ENCODE results near the gene CFAP100. TPM values are rescaled to one million over a fixed set of nuclear protein-coding genes. Genes with fewer than 3 reads are reported as not detected.

CFAP100 gene
- total RNA-seq, 1 experiment from 2014 or later = not detected

DNA sequence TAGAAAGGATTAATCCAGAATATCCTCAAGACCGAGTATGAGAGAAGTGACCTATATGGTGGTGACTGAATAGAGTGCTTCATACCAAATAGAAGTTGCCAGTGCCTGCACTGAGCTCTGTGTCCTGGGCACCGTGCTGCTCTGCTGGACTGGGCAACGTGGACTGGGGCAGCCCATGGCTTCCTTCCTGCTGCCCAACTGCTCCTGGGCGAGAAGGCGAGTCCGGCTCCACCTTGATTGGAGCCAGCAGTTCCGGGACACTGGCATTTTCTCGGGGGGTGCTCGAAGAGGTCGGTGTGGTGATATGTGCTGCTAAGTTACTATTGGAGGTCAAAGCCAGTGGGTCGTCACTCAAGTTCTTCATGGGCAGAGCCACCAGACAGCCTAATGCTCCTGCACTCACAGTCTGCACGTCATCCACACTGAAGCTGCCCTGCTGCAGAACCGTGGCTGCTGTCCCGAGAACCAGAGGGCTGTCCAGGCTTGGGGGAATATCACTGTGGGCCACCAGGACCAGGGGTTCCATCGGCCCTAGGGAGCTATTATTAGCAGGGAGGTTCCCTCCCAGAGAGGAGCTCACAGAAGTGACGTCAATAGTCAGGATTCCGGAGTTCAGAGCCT lies 66.9 kb downstream of the CFAP100 start:
- DNase-seq = no peak
- no peak overlapping the region for H3K4me3 Mint-ChIP-seq (ENCODE audit: low read depth, unreplicated experiment)
- no peak overlapping the region for H3K27ac Mint-ChIP-seq (ENCODE audit: unreplicated experiment)
- H3K27me3 Mint-ChIP-seq (ENCODE audit: unreplicated experiment) = no peaks in the 10 kb centered on the region
- H3K9me3 Mint-ChIP-seq (ENCODE audit: low read depth, unreplicated experiment) = no peaks in the 10 kb centered on the region
- CTCF ChIA-PET = interaction anchor here (1.0 to 1.1 kb wide), 2 partner anchors 10 kb away, joined by 4 read pairs; no protein-coding TSS in a partner anchor
- TF ChIP-seq CTCF (IDR thresholded peaks at IDR 0.05; ENCODE audit: unreplicated experiment) = no peak
- peaks cover 43% of the 10 kb centered on the region for H3K36me3 Mint-ChIP-seq (ENCODE audit: insufficient read depth, unreplicated experiment)
- no TSS peak for BruUV-seq (replicated peaks)
- no peaks in the 10 kb centered on the region for H3K4me1 Mint-ChIP-seq (ENCODE audit: low read depth, unreplicated experiment)
- intact Hi-C loops (cut with micrococcal nuclease; ENCODE audit: unreplicated experiment) = no loop called here

DNA sequence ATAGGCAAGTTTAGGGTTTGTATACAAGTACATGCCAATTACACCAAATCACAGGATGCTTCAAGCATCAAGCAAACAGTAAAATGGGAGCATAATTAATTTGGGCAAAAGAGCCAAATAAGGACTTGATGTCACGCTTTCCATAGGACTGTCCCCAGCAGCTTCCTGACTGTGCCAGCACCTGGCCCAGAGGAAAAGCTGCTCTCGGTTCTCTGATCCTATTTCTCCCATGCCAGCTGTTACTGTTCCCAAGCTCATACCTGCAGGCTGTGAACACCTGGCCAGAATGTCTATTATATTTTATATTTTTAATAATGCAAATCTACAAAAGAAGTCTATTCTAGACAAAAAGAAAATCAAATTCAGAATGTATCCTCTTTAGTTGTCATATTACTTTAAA lies 68.8 kb downstream of the CFAP100 start:
- H3K36me3 Mint-ChIP-seq (ENCODE audit: insufficient read depth, unreplicated experiment) = peaks cover 45% of the 10 kb centered on the region

DNA sequence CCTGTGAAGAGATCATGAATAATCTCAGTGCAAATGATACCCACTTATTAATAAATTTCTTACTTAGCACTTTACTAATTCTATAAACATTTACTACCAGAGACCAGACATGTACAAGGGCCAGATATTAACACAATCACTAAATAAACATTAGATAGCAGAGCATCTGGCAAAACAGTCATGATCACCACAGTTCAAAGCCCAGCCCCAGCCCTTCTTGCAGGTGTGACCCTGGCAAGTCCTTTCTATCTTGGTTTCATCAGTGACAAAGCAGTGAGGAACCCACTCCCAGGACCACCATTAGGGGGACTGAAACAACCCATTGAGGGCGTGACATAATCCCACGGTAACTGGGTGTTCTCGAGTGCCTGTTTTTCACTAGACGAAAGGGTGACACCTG lies 69.4 kb downstream of the CFAP100 start:
- no peak for TF ChIP-seq CTCF (IDR thresholded peaks at IDR 0.05; ENCODE audit: unreplicated experiment)
- Mint-ChIP-seq H3K9me3 (ENCODE audit: low read depth, unreplicated experiment) (no peaks in the 10 kb centered on the region), H3K36me3 (ENCODE audit: insufficient read depth, unreplicated experiment) (peaks cover 50% of the 10 kb centered on the region), H3K27me3 (ENCODE audit: unreplicated experiment) (no peaks in the 10 kb centered on the region), H3K4me1 (ENCODE audit: low read depth, unreplicated experiment) (no peaks in the 10 kb centered on the region), H3K4me3 (ENCODE audit: low read depth, unreplicated experiment) (no peak overlapping the region), H3K27ac (ENCODE audit: unreplicated experiment) (no peak overlapping the region)
- no TSS peak for BruUV-seq (replicated peaks)
- no peak for DNase-seq
- CTCF ChIA-PET = no interaction called here
- intact Hi-C loops (cut with micrococcal nuclease; ENCODE audit: unreplicated experiment) = no loop called here

More for the DNA sequence above, 68.8 kb downstream of the CFAP100 start:
- BruUV-seq (replicated peaks) = no TSS peak
- no peak for TF ChIP-seq CTCF (IDR thresholded peaks at IDR 0.05; ENCODE audit: unreplicated experiment)
- H3K27ac Mint-ChIP-seq (ENCODE audit: unreplicated experiment) = no peak overlapping the region
- H3K4me3 Mint-ChIP-seq (ENCODE audit: low read depth, unreplicated experiment) = no peak overlapping the region
- DNase-seq = no peak
- intact Hi-C loops (cut with micrococcal nuclease; ENCODE audit: unreplicated experiment) = no loop called here
- H3K9me3 Mint-ChIP-seq (ENCODE audit: low read depth, unreplicated experiment) = no peaks in the 10 kb centered on the region
- no peaks in the 10 kb centered on the region for H3K4me1 Mint-ChIP-seq (ENCODE audit: low read depth, unreplicated experiment)
- CTCF ChIA-PET = interaction anchor here (1.2 kb wide), 1 partner anchor 9 kb away, joined by 4 read pairs; no protein-coding TSS in a partner anchor
- no peaks in the 10 kb centered on the region for H3K27me3 Mint-ChIP-seq (ENCODE audit: unreplicated experiment)

- no peak for DNase-seq
- intact Hi-C loops (cut with micrococcal nuclease; ENCODE audit: unreplicated experiment) = no loop called here
- H3K9me3 Mint-ChIP-seq (ENCODE audit: low read depth, unreplicated experiment) = no peaks in the 10 kb centered on the region
- BruUV-seq (replicated peaks) = no TSS peak
- no peaks in the 10 kb centered on the region for H3K4me1 Mint-ChIP-seq (ENCODE audit: low read depth, unreplicated experiment)
- no peak overlapping the region for H3K4me3 Mint-ChIP-seq (ENCODE audit: low read depth, unreplicated experiment)
- CTCF ChIA-PET = no interaction called here
- H3K27ac Mint-ChIP-seq (ENCODE audit: unreplicated experiment) = no peak overlapping the region
- TF ChIP-seq CTCF (IDR thresholded peaks at IDR 0.05; ENCODE audit: unreplicated experiment) = no peak
- no peaks in the 10 kb centered on the region for H3K27me3 Mint-ChIP-seq (ENCODE audit: unreplicated experiment)
- peaks cover 54% of the 10 kb centered on the region for H3K36me3 Mint-ChIP-seq (ENCODE audit: insufficient read depth, unreplicated experiment)
Observed at GRCh38 chr3:126464494-126464893, 69.8 kb downstream of the CFAP100 start.

Measured in Calu3 (cell line).